GM21786 (cell line): ENCODE results near the gene FGFR4.

Source experiments
- ATAC-seq: cut with Tn5 transposase; IDR thresholded peaks from one replicate; pipeline ENCODE4 v1.9.1; 2021; ENCODE audit not compliant: unreplicated experiment

Gene FGFR4

DNA sequence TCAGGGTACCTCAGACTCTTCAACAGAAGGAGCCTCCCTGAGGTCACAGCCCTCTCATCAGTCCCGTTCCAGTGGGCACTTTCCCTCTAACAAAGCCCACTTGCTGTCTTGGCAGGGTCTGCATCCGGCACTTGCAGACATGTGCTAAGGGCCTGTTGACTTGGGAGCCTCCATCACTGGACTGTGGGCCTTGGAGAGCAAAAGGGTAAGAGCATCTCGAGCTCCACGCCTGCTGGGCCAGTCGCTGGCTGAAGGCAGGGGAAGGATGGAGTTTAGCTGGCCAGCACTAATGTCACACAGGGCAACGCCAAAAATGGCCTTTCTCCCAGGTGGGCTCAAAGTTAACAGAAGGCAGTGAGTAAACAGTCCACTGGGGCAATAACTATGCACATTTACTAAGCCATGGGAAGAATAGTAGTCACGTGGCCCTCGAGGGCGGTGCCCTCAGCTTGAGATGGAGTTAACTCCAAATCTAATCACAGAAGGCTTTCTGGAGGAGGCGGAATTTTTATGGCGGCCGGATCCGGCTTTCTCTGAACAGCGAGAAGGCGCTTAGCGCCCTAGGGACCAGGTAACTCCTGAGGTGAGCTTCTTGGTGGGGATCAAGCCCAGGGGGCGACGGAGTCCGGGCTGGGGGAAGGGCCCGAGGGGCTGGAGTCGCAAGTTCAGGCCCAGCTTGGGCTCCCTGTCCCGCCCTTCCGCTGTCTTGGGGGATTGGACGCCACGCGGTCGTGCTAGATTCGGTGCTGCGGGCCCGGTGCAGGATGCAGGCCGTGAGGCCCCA lies 44.8 kb downstream of the FGFR4 start:
- no peak for ATAC-seq

GRCh38 chr5:177132136-177133095 lies 45.7 kb downstream of the FGFR4 start:
- ATAC-seq: no peak

GRCh38 chr5:177133096-177133852 lies 46.6 kb downstream of the FGFR4 start, which contains the start of gene NSD1:
Gene NSD1 (plus strand): TSS chr5:177133773. CDS start chr5:177135104, 1,331 bp downstream.
- peak; percentile 49 for ATAC-seq

DNA sequence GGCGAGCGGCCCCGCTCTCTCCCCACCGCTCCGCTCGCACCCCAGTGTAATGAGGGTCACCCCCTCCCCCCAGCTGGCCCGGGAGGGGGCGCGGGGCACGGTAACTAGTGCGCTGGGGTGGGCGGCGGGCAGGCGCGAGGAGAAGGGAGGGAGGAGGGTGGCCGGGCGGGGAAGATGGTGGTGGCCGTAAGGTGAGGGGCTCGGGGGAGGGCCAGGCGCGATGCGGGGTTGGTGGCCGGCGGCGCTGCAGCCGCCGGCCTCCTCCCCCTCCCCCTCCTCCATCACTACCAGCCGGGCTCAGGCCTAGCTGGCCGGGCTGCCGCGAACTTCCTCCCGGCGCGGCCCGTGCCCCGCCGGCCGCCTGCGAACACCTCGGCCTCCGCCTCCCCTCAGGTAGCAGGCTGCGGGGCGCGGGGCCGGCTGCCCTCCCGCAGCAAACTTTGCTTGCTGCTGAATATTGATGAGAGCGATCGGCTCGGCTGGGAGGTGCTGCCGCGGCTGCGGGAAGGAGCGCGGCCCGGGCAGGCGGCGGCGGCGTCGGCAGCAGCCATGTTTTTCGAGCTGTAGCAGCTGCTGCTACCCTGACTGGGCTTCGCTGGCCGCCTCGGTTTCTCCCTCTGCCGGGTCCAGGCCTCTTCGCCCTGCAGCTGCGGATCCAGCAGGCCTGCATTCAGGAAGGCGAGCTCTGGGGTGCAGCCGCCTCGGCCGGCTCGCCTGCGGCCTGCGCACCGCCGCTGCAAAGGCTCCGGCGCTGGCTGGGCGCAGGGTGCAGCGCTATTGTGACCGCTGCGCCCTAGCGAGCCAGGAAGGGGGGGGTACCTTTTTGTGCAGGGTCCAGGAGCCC lies 47.4 kb downstream of the FGFR4 start:
- peak; percentile 21 for ATAC-seq

DNA sequence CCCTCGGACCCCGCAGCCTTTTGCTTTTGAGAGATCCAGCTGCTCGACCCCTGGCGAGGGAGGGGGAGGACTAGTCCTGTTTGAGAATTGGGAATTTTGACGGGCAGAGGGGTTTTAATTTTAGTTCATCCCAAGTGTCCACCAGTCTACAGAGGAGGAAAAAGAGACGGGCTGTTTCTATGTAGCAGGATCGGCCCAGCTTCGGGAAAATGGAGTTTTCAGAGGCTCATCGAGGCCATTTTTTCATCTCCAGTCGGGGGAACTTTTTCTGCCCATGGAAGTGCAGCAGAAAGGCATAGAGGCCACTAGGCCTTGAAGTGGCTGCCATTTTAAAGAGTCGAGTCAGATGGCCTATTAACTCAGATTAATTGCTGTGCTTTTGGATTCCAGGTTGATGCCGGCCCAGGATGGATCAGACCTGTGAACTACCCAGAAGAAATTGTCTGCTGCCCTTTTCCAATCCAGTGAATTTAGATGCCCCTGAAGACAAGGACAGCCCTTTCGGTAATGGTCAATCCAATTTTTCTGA lies 48.0 kb downstream of the FGFR4 start:
- ATAC-seq: no peak

DNA sequence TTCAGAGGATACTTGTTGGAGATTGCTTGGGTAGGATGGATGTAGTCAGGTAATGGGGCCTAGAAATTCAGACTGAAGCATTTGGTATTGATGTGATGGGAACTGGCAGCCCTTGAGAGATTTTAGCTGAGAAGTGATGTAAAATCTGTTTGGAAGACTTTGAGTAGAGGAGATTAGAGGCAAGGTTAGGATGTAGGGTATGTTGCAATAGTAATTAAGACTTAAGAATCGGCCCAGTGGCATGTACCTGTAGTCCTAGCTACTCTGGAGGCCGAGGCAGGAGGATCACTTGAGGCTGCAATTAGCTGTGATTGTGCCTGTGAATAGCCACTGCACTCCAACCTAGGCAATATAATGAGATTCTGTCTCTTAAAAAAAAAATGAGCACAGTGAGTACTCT lies 53.6 kb downstream of the FGFR4 start:
- ATAC-seq: no peak

DNA sequence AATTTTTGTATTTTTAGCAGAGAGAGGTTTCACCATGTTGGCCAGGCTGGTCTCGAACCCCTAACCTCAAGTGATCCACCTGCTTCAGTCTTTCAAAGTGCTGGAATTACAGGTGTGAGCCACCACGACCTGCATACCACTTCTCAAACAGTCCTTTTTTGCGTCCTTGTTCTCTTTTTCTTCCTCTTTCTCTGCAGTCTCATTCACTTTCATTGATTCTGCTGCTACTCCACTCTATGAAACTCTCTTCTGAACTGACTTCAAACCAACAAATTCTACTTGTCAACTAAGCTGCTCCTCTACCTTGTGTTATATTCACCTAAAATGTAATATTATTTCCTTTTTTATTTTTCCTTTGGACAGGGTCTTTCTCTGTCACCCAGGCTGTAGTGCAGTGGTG lies 54.8 kb downstream of the FGFR4 start:
- no peak for ATAC-seq

DNA sequence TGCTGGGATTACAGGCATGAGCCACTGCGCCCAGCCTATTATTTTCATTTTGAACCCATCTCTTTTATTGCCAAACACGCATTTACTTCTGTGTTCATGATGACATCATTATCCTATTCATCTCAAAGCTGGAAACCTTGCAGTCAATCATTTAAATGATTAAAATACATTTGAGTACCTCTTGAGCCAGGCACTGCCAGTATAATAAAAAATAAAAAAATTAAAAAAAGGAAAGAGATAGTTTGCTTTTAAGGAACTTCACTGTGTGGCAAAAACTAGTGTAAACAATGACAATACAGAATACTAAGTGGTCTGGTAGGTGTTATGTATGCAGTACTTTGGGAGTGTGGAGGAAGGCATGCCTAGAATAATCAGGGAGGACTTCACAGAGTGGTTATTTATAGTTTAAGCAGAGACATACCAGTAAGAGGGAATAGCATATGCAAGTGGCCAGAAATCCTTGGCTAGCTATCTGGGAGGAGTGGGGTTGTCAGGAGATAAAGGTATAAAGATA lies 55.4 kb downstream of the FGFR4 start:
- ATAC-seq: no peak

DNA sequence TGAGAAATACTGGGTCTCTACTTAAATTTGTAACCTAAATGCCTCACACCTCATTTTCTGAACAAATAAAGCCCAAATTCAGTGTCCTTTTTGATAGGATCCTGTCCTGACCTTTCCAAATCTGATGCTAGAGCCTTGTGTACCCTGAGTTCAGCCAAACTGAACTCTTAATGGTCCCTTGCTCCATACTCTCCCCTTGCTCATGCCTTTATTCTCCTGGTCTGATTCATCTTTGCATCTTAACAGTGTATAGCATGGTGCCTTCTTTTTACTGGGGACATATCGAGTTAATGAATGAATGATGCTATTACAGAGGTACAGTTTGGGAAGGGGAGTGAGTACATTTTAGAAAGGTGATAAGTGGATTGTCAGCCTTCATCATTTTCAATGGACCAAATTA lies 56.1 kb downstream of the FGFR4 start:
- ATAC-seq: no peak

DNA sequence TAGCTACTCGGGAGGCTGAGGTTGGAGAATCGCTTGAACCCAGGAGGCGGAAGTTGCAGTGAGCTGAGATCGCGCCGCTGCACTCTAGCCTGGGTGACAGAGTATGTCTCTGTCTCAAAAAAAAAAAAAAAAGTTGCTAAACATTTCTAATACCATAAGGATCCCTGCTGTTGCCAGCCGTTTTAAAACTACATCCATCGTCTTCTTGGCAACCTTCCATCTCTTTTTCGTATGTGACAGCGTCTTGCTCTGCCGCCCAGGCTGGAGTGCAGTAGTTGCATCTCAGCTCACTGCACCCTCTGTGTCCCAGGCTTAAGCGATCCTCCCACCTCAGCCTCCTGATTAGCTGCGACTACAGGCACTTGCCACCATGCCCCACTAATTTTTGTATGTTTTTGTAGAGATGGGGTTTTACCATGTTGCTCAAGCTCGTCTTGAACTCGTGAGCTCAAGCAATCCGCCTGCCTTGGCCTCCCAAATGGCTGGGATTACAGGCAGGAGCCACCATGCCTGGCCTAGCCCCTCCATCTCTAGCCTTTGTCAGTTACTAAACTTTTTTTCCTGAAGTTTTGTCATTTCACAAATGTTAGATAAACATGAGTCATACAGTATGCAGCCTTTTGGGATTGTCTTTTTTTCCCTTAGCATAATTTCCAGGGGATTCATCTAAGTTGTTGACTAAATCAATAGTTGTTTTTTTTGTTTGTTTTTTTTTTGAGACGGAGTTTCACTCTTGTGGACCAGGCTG lies 60.4 kb downstream of the FGFR4 start:
- ATAC-seq: no peak
